ENCODE measurements around the gene HM13. TPM values are rescaled to one million over a fixed set of nuclear protein-coding genes. Genes with fewer than 3 reads are reported as not detected.

HM13 gene
- total and polyA plus RNA-seq, 9 of the 15 experiments (the other 6 are each of a cell fraction or from before 2014, with no cell fraction given), result 7.7 to 136 (median 74.5) TPM

DNA sequence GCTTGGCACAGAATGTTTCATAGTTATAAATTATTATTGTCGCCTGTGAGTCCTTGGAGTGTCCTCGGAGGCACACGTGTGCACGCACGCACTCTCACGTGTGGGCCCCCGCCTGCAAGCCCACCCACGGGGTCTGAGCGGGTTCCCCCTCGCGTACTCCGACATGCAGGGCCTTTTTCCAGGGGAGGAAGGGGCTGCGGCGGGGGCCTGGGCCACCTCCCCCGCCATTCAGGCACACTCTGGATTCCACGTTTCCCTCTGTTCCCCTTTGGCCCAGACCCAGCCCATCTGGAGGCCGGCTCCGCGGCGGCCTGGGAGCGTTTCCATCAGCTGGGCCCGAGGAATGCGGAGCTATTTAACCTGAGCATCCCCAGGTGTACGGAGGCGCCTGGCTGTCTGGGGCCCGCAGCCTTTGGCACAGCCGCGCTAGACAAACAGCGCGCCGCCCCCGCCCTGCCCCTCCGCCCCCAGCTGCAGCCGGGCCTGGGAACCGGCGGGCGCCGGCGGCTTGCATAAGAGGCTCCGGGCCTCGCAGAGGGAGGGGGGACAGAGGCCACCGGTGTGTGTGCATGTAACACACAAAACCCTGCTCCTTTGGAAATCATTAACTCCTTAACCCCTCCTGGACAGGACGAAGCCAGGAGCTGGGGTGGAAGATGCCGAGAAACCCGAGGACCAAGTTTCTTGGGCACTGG is 94.2 kb downstream of the HM13 start (continued):
- TF ChIP-seq, protein P1, sequence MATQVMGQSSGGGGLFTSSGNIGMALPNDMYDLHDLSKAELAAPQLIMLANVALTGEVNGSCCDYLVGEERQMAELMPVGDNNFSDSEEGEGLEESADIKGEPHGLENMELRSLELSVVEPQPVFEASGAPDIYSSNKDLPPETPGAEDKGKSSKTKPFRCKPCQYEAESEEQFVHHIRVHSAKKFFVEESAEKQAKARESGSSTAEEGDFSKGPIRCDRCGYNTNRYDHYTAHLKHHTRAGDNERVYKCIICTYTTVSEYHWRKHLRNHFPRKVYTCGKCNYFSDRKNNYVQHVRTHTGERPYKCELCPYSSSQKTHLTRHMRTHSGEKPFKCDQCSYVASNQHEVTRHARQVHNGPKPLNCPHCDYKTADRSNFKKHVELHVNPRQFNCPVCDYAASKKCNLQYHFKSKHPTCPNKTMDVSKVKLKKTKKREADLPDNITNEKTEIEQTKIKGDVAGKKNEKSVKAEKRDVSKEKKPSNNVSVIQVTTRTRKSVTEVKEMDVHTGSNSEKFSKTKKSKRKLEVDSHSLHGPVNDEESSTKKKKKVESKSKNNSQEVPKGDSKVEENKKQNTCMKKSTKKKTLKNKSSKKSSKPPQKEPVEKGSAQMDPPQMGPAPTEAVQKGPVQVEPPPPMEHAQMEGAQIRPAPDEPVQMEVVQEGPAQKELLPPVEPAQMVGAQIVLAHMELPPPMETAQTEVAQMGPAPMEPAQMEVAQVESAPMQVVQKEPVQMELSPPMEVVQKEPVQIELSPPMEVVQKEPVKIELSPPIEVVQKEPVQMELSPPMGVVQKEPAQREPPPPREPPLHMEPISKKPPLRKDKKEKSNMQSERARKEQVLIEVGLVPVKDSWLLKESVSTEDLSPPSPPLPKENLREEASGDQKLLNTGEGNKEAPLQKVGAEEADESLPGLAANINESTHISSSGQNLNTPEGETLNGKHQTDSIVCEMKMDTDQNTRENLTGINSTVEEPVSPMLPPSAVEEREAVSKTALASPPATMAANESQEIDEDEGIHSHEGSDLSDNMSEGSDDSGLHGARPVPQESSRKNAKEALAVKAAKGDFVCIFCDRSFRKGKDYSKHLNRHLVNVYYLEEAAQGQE (IDR thresholded peaks at IDR 0.05; ENCODE audit: borderline replicate concordance), result peak; percentile 96
- TF ChIP-seq, protein P1 (CRISPR knock-in tag; IDR thresholded peaks at IDR 0.05; ENCODE audit: low read depth), result peak; percentile 16; the same call in 1 of the 2 replicates
- TF ChIP-seq SAFB2 (IDR thresholded peaks at IDR 0.05; ENCODE audit: borderline replicate concordance, low read depth, low read length, severe bottlenecking) (no peak), ZBTB8A (IDR thresholded peaks at IDR 0.05; ENCODE audit: partially characterized antibody) (no peak), RNF2 (IDR thresholded peaks at IDR 0.05) (no peak), ZFP36 (IDR thresholded peaks at IDR 0.05; ENCODE audit: low read depth, low read length, partially characterized antibody) (no peak), MTF1 (CRISPR knock-in tag; IDR thresholded peaks at IDR 0.05; ENCODE audit: borderline replicate concordance) (no peak), ZNF274 (IDR thresholded peaks at IDR 0.05; ENCODE audit: borderline replicate concordance, low read depth, low read length) (no peak), DIDO1 (tag; IDR thresholded peaks at IDR 0.05; ENCODE audit: low read depth) (no peak)
- TF ChIP-seq, protein P2, sequence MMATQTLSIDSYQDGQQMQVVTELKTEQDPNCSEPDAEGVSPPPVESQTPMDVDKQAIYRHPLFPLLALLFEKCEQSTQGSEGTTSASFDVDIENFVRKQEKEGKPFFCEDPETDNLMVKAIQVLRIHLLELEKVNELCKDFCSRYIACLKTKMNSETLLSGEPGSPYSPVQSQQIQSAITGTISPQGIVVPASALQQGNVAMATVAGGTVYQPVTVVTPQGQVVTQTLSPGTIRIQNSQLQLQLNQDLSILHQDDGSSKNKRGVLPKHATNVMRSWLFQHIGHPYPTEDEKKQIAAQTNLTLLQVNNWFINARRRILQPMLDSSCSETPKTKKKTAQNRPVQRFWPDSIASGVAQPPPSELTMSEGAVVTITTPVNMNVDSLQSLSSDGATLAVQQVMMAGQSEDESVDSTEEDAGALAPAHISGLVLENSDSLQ (IDR thresholded peaks at IDR 0.05), result no peak
- TF ChIP-seq, protein P3, sequence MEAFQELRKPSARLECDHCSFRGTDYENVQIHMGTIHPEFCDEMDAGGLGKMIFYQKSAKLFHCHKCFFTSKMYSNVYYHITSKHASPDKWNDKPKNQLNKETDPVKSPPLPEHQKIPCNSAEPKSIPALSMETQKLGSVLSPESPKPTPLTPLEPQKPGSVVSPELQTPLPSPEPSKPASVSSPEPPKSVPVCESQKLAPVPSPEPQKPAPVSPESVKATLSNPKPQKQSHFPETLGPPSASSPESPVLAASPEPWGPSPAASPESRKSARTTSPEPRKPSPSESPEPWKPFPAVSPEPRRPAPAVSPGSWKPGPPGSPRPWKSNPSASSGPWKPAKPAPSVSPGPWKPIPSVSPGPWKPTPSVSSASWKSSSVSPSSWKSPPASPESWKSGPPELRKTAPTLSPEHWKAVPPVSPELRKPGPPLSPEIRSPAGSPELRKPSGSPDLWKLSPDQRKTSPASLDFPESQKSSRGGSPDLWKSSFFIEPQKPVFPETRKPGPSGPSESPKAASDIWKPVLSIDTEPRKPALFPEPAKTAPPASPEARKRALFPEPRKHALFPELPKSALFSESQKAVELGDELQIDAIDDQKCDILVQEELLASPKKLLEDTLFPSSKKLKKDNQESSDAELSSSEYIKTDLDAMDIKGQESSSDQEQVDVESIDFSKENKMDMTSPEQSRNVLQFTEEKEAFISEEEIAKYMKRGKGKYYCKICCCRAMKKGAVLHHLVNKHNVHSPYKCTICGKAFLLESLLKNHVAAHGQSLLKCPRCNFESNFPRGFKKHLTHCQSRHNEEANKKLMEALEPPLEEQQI (IDR thresholded peaks at IDR 0.05), result no peak
- TF ChIP-seq, protein P4, sequence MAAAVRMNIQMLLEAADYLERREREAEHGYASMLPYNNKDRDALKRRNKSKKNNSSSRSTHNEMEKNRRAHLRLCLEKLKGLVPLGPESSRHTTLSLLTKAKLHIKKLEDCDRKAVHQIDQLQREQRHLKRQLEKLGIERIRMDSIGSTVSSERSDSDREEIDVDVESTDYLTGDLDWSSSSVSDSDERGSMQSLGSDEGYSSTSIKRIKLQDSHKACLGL (CRISPR knock-in tag; IDR thresholded peaks at IDR 0.05; ENCODE audit: borderline replicate concordance, poor library complexity, severe bottlenecking), result no peak
- TF ChIP-seq, protein P5, sequence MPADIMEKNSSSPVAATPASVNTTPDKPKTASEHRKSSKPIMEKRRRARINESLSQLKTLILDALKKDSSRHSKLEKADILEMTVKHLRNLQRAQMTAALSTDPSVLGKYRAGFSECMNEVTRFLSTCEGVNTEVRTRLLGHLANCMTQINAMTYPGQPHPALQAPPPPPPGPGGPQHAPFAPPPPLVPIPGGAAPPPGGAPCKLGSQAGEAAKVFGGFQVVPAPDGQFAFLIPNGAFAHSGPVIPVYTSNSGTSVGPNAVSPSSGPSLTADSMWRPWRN (IDR thresholded peaks at IDR 0.05; ENCODE audit: low read depth), result no peak
